OCI-LY1 (cell line): ENCODE results near the gene KRT28.
"Not testable (repeated sequence)": the region's sequence is repeated elsewhere in the genome, so short reads cannot be mapped to it uniquely, and the experiment has no call there.

Experiments
- H2AFZ ChIP-seq: fragments of 200-600 bp; sonication (generic), shearing (Covaris generic); 2 replicates; pipeline ENCODE4 v1.6.0; 2014; ENCODE audit warnings: antibody characterized with exemption, mild to moderate bottlenecking, low read length
- H3F3A ChIP-seq: fragments of 200-600 bp; sonication (generic), shearing (Covaris generic); 2 replicates; pipeline ENCODE4 v1.6.0; 2014; ENCODE audit warnings: mild to moderate bottlenecking, antibody characterized with exemption, low read length, moderate library complexity; ENCODE audit not compliant: insufficient read depth
- H3K27ac ChIP-seq: fragments of 200-600 bp; sonication (generic); 2 replicates; pipeline ENCODE4 v1.5.1; 2014; ENCODE audit warnings: low read length, mixed run types, mild to moderate bottlenecking, low read depth; ENCODE audit not compliant: poor library complexity, severe bottlenecking
- H3K27me3 ChIP-seq: fragments of 200-600 bp; sonication (generic); 2 replicates; pipeline ENCODE4 v1.6.0; 2014; ENCODE audit warnings: antibody characterized with exemption, mild to moderate bottlenecking, low read length, moderate library complexity; ENCODE audit not compliant: insufficient read depth
- H3K36me3 ChIP-seq: fragments of 200-600 bp; sonication (generic); 2 replicates; pipeline ENCODE4 v1.6.1; 2014; ENCODE audit warnings: mild to moderate bottlenecking, antibody characterized with exemption, low read length, moderate library complexity, mixed read lengths; ENCODE audit not compliant: insufficient read depth
- H3K4me1 ChIP-seq: fragments of 200-600 bp; sonication (generic); 2 replicates; pipeline ENCODE4 v1.5.1; 2014; ENCODE audit warnings: mild to moderate bottlenecking, low read length, moderate library complexity; ENCODE audit not compliant: insufficient read depth, severe bottlenecking
- H3K4me2 ChIP-seq: fragments of 200-600 bp; sonication (generic), shearing (Covaris generic); 2 replicates; pipeline ENCODE4 v1.6.1; 2014; ENCODE audit warnings: low read length
- H3K4me3 ChIP-seq: fragments of 200-600 bp; sonication (generic); 2 replicates; pipeline ENCODE4 v1.5.1; 2014; ENCODE audit warnings: low read length, low read depth, mild to moderate bottlenecking, mixed read lengths; ENCODE audit not compliant: poor library complexity, severe bottlenecking
- H3K79me2 ChIP-seq: fragments of 200-600 bp; shearing (Covaris generic); 2 replicates; pipeline ENCODE4 v1.6.1; 2016; ENCODE audit warnings: mixed run types, low read length, mixed read lengths; ENCODE audit not compliant: insufficient read depth
- H3K9ac ChIP-seq: fragments of 200-600 bp; sonication (generic), shearing (Covaris generic); 2 replicates; pipeline ENCODE4 v1.6.1; 2014; ENCODE audit warnings: mild to moderate bottlenecking, low read length, mixed read lengths
- H3K9me2 ChIP-seq: fragments of 200-600 bp; sonication (generic), shearing (Covaris generic); 2 replicates; pipeline ENCODE4 v1.6.1; 2014; ENCODE audit warnings: low read depth, mild to moderate bottlenecking, low read length, mixed read lengths
- H3K9me3 ChIP-seq: fragments of 200-600 bp; shearing (Covaris generic); 2 replicates; pipeline ENCODE4 v1.6.1; 2014; ENCODE audit warnings: low read length, mixed read lengths
- H4K20me1 ChIP-seq: fragments of 200-600 bp; sonication (generic), shearing (Covaris generic); 2 replicates; pipeline ENCODE4 v1.6.0; 2016; ENCODE audit warnings: mild to moderate bottlenecking, low read length; ENCODE audit not compliant: insufficient read depth
- EZH2 ChIP-seq: fragments of 200-600 bp; sonication (generic), shearing (Covaris generic); IDR thresholded peaks from 2 replicates; pipeline ENCODE4 v1.8.0; 2017; ENCODE audit warnings: borderline replicate concordance, mixed run types, mild to moderate bottlenecking, antibody characterized with exemption, low read length, moderate library complexity, mixed read lengths
- TF ChIP-seq, protein P1 (sequence below): fragments of 200-600 bp; sonication (generic), shearing (Covaris generic); IDR thresholded peaks from 2 replicates; pipeline ENCODE4 v1.5.1; 2017; ENCODE audit warnings: mild to moderate bottlenecking, antibody characterized with exemption, low read length, moderate library complexity, mixed read lengths

KRT28 gene

GRCh38 chr17:40817103-40817682 lies 17.4 kb upstream of the KRT28 start:
- Histone ChIP-seq H3K9ac (no peak overlapping the region), H3K36me3 (peaks cover 28% of the 10 kb centered on the region), H3K27ac (no peak overlapping the region), H3F3A (no peaks in the 10 kb centered on the region; the same call in 1 of the 2 replicates), H4K20me1 (no peaks in the 10 kb centered on the region), H3K4me1 (peaks cover 15% of the 10 kb centered on the region), H3K9me3 (peaks cover 3% of the 10 kb centered on the region; the same call in 1 of the 2 replicates), H3K27me3 (no peaks in the 10 kb centered on the region), H3K4me3 (no peak overlapping the region), H3K4me2 (no peak overlapping the region), H3K9me2 (no peaks in the 10 kb centered on the region), H2AFZ (no peak overlapping the region), H3K79me2 (no peaks in the 10 kb centered on the region)
- TF ChIP-seq, protein P1, sequence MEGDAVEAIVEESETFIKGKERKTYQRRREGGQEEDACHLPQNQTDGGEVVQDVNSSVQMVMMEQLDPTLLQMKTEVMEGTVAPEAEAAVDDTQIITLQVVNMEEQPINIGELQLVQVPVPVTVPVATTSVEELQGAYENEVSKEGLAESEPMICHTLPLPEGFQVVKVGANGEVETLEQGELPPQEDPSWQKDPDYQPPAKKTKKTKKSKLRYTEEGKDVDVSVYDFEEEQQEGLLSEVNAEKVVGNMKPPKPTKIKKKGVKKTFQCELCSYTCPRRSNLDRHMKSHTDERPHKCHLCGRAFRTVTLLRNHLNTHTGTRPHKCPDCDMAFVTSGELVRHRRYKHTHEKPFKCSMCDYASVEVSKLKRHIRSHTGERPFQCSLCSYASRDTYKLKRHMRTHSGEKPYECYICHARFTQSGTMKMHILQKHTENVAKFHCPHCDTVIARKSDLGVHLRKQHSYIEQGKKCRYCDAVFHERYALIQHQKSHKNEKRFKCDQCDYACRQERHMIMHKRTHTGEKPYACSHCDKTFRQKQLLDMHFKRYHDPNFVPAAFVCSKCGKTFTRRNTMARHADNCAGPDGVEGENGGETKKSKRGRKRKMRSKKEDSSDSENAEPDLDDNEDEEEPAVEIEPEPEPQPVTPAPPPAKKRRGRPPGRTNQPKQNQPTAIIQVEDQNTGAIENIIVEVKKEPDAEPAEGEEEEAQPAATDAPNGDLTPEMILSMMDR = no peak
- TF ChIP-seq EZH2 = no peak

- Histone ChIP-seq H3K9me2 (no peaks in the 10 kb centered on the region), H3K4me2 (no peak overlapping the region), H3K4me3 (no peak overlapping the region), H3K9ac (no peak overlapping the region), H3K27me3 (no peaks in the 10 kb centered on the region), H3K9me3 (peaks cover 3% of the 10 kb centered on the region; the same call in 1 of the 2 replicates), H3K36me3 (peaks cover 28% of the 10 kb centered on the region), H3K27ac (no peak overlapping the region), H2AFZ (no peak overlapping the region), H4K20me1 (no peaks in the 10 kb centered on the region), H3K79me2 (no peaks in the 10 kb centered on the region), H3K4me1 (peaks cover 15% of the 10 kb centered on the region), H3F3A (no peaks in the 10 kb centered on the region; the same call in 1 of the 2 replicates)
- TF ChIP-seq EZH2 = no peak
- TF ChIP-seq, protein P1 = no peak
These were observed 16.8 kb upstream of the KRT28 start for GRCh38 chr17:40816569-40816968.

- Histone ChIP-seq H3K4me1 (peaks cover 15% of the 10 kb centered on the region), H3K9me3 (peaks cover 3% of the 10 kb centered on the region; the same call in 1 of the 2 replicates), H3K27me3 (no peaks in the 10 kb centered on the region), H2AFZ (no peak overlapping the region), H3K79me2 (no peaks in the 10 kb centered on the region), H3K4me2 (no peak overlapping the region), H3K27ac (no peak overlapping the region), H3F3A (no peaks in the 10 kb centered on the region; the same call in 1 of the 2 replicates), H3K36me3 (peaks cover 28% of the 10 kb centered on the region), H4K20me1 (no peaks in the 10 kb centered on the region), H3K9ac (no peak overlapping the region), H3K9me2 (no peaks in the 10 kb centered on the region), H3K4me3 (no peak overlapping the region)
- TF ChIP-seq, protein P1 = no peak
- no peak for TF ChIP-seq EZH2
These were observed 15.6 kb upstream of the KRT28 start for GRCh38 chr17:40815381-40815780.

- H3K36me3 ChIP-seq = peaks cover 21% of the 10 kb centered on the region
- not testable (repeated sequence) for H3K27ac ChIP-seq, H3K79me2 ChIP-seq, H3K9ac ChIP-seq, H4K20me1 ChIP-seq, H3K9me2 ChIP-seq, H3K9me3 ChIP-seq, H2AFZ ChIP-seq, H3K4me2 ChIP-seq, H3F3A ChIP-seq, H3K4me3 ChIP-seq, H3K27me3 ChIP-seq
- H3K4me1 ChIP-seq = peaks cover 13% of the 10 kb centered on the region
These were observed 14.9 kb upstream of the KRT28 start for GRCh38 chr17:40814657-40815056.
